ENCODE data around the gene PACS2. TPM values are rescaled to one million over a fixed set of nuclear protein-coding genes. Genes with fewer than 3 reads are reported as not detected.
A peak's percentile ranks its signal among the peaks of the same experiment; 100 is the strongest.
"Not testable (repeated sequence)": the region's sequence is repeated elsewhere in the genome, so short reads cannot be mapped to it uniquely, and the experiment has no call there.

The PACS2 gene
- total RNA-seq, 1 donor from 2014 or later, result 48.4 TPM

DNA sequence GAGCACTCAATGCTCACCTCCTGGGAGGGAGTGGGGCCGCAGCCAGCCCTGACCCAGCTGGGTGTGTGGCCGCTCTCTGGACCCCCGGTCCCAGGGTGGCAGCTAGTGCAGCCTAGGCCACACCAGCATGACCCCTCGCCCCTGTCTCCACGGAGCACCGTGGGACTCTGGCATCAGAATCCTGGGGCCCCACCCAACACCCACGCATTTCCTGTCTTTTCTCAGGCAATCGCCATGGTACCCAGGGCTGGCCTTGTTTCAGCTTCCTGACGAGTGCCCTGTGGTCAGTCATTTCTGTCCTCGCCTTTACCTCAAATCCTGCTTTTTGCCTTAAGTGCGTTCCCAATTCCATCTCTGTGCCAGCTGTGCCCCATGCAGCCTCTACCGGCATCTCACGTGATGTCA is 15.9 kb downstream of the PACS2 start:
- peak; percentile 65 to 76 for DNase-seq (ENCODE audit: low read depth in 2 of 2)

DNA sequence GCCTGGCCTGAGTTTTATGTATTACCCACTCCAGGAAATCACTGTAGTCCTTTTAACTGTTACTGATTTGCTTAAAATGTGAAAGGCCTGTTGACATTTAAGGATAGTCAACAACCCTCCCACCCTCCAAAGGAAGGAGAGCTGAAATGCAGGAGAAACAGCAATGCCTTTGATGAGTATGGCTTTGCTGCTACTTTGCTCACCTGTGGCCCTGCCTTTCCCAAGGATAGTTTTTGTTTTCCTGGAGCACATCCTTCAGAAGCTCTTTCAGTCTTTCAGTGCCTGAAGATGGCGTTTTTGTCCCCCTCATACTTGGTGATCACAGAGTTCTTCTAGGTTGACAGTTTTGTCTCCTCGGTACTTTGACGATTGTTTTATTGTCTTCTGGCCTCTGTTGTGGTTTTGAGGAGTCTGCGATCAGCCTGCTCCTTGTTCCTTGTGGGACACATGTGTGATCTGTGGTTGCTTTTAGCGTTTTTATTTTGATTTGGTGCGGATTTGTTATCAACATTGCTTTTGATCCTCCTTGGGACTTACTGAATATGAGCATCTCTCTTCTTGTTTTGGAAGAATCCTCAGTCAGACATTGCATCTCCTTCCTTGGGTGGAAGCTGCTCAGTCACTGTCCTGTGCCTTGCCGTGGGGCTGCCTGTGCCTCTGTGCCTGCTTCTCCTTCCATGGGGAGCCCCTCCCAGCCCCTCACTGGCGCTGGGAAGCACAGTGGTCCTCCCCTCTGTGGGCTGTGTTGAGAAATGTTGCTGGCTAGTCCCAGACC is 17.2 kb downstream of the PACS2 start:
- no peak for DNase-seq (ENCODE audit: low read depth in 2 of 2)

- no peak for DNase-seq (ENCODE audit: low read depth in 2 of 2)
Observed at GRCh38 chr14:105332350-105332874, 17.9 kb downstream of the PACS2 start.

- DNase-seq (ENCODE audit: low read depth in 2 of 2), result no peak
Observed at GRCh38 chr14:105333020-105333490, 18.5 kb downstream of the PACS2 start.

DNA sequence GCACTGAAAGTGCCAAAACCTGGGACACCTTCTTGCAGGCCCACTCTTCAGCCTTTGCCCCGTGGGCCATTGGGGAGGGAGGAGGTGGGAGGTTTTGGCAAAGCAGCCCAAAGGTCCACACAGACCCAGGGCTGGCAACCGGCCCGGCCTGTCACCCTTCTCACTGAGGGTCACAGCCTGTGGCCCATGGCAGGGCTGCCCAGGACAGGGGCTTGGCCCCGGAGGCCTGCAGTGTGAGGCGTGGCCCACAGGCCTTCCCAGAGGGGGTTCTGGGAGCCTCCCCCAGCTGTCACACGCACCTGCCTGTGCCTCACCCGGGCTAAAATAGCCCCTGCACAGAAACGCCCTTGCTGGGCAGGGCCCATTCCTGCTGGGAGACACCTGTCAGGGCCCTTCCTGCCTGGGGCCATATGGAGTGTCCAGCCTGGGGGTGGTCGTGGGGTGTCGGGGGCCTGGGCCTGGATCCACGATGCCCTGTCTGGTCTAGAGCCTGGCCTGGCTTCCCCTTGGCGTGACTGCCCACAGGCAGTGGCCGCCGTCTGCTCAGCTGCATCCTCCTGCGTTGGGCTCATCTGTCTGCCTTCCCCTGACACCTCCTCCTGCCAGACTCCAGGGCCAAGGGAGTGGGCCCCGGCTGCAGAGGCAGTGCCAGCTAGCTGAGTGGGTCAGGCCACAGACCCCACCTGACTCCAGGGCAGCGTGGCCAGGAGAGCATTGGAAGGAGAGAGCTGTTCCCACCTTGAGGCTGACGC is 19.2 kb downstream of the PACS2 start:
- no peak for DNase-seq (ENCODE audit: low read depth in 2 of 2)

GRCh38 chr14:105334383-105335230 is 20.1 kb downstream of the PACS2 start:
- no peak for DNase-seq (ENCODE audit: low read depth in 2 of 2)

- DNase-seq (ENCODE audit: low read depth in 2 of 2), result not testable (repeated sequence)
Observed at GRCh38 chr14:105335231-105335542, 20.6 kb downstream of the PACS2 start.

DNA sequence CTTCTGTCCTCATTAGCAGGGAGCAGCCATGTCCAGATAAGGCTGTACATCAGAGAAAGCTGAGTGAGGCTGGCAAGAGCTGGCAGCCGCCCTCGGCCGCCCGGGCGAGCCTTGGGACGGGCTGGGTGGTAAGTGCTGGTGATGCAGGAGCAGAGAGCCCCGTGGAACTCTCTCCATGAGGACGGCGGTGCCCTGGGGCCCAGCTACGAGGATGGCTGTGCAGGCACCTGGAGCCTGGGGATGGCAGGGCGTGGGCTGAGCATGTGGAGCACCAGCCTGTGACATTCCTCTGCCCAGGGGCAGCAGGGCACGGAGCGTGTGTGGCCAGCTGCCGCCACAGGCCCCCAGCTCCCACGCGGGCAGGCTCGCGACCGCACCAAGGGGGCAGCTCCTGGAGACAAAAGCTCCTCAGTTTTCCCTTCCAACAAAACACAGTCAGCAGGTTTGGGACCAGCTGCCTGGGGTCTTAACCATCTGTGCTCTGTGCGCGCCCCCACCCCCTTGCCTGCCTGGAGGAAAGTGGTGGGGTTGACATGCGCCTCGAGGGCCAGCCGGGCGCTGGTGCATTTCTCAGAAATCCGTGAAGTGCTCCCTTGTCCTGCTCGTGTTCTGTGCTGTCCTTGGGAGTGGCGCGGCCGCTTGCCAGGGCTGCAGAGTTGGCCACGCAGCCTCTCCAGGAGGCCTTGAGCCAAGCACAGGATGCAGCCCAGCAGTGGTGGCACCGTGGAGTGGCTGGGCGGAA is 21.4 kb downstream of the PACS2 start:
- no peak for DNase-seq (ENCODE audit: low read depth in 2 of 2)

DNA sequence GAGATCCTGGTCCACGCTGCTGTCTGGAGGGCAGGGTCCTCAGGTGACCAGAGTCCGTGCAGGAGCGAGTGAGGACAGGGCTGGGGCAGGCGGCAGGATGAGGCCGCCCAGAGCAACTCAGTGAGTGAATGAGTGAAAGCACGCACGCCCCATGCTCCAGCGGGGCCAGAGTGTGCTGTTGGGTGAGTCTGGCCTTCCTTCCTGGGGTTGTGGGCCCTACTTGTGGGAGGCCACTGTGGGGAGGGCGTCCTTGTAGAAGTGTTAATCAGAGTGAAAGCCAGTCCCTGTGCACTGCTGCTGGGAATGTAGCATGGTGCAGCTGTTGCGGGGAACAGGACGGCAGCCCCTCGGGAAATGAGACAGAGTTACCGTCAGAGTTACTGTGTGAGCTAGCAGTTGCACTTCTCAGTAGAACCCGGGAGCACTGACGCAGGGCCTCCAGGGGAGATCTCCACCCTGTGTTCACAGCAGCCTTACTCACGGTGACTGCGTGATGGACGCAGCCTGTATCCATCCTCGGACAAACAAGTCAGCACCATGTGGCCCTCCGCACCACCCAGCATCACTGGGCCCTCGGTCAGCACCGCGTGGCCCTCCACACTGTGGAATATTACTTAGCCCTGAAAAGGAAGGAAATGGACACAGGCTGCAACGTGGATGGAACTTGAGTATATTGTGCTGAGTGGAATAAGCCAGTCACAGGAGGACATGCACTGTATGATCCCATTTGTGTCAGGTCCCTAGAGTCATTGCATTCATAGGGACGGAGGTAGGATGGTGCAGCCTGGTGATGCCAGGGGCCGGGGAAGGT is 22.1 kb downstream of the PACS2 start:
- no peak for DNase-seq (ENCODE audit: low read depth in 2 of 2)

DNA sequence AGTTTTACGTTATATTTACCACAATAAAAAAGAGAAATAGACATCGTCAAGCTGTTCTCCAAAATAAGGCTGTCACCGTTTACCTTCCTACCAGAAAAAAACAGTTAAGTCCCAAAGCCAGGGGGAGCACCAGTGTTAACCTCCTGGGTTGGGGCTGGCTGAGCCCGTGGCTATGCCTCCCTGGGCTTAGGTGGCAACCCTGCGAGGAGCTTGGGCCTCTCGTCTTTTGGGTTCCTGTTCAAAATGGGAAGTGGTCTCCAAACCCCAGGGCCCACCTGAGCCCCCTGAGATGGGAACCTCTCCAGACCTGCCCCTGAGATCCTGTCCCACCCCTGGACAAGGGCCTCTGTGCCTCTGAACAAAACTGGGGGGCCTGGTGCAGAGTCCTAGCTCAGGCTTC is 22.9 kb downstream of the PACS2 start:
- DNase-seq (ENCODE audit: low read depth in 2 of 2), result no peak

DNA sequence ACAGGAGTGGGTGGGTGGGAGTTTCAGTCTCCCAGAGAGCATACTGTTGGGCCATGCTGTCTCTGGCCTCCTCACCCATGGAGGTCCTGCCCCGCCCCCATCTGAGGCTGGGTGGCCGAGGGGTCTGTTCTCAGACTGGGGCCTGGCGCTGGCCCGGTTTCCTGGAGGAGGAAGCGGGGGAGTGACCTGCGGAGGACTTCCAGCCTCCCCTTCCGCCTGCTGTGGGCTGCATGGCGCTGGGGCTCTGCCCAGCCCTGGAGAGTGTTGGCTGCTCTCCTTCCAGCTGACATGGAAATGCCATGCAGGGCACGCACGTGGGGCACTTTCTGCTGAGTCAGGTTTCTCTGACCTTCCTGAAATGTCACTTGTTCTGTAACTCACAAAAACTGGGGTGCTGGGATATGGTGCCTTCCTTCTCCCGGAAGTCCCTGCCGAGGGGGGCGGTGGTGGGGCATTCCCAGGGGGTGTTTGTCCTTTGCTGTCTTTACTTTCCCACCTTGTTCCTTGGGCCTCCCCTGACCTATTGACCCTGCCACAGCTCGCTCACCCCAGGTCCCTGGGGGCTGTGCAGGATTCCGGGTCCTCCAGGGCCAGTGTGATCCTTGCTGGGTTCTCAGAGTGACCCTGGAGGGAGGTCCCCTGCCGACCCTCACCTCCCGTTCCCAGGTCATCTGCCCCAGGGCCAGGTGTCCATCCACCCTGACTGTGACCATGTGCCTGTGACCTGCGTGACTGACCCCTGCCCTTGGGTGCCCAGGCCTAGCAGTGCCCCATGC is 23.6 kb downstream of the PACS2 start:
- peak; percentile 29 to 61 for DNase-seq (ENCODE audit: low read depth in 2 of 2)

GRCh38 chr14:105340821-105341733 is 26.5 kb downstream of the PACS2 start:
- peak; percentile 20 to 39 for DNase-seq (ENCODE audit: low read depth in 2 of 2)

DNA sequence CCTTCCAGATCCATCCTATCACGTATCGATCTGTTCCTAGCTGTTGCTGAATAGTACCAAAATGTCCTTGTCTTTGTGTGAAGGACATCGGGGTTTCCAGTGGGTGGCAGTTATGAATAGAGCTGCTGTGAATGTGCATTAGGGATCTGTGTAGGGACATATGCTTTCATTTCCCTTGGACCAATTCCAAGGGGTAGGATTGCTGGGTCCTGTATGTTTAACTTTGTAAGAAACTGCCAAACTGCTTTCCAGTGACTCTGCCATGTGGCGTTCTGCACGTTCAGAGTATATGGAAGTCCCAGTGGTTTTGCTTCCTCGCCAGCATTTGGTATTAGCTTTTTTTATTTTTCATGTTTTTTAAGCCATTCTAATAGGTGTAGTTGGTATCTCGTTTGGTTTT is 28.6 kb downstream of the PACS2 start:
- peak in 1 of 2 donors; percentile 52 for DNase-seq (ENCODE audit: low read depth in 2 of 2)

- DNase-seq (ENCODE audit: low read depth in 2 of 2), result peak in 1 of 2 donors; percentile 27
Observed at GRCh38 chr14:105346200-105346533, 31.6 kb downstream of the PACS2 start.

DNA sequence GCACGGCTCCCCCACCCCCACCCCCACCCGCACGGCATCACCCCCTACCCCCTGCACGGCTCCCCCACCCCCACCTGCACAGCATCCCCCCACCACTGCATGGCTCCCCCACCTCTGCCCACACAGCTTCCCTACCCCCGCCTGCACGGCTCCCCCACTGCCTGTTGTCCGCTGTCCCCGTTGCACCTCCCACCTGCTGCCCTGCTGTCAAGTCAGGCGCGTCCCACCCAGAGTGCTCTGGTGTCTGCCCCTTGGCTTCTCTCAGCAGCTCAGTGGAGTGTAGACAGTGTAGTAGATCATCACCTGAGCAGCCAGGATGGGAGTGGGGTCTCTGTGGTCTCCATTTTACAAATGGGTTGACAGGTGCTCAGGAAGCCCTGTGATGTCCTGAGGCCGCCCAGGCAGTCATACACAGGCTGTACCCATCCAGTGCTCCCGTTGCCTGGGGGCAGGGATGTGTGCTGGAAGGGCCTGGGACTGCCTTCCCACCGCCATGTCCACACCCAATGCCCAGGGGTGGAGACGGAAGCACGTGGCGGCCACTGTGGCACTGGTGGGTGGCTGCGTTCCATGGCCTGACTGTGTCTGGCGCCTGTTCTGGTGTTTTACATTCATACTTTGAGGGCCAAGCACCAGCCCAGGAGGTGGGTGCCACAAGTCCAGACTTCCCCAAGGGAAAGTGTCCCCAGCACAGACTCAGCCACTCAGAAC is 32.5 kb downstream of the PACS2 start:
- DNase-seq (ENCODE audit: low read depth in 2 of 2), result no peak

DNA sequence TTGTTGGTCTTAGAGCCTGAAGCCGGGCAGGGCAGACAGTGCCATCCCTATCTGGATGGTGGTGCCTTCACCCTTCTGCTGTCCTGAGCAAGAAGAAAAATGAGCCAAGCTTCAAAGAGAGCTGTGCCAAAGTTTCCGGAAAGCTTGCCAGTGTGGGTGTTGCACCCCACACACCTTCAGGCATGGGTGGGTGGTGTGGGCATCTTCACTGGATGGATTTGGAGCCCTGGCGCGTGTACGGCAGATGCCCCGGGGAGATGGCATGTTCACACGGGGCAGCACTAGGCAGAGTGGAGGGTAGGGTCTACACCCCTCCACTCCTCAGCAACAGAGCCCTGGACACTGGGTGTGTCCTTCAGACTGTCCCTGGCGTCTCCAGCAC is 33.0 kb downstream of the PACS2 start:
- no peak for DNase-seq (ENCODE audit: low read depth in 2 of 2)

DNA sequence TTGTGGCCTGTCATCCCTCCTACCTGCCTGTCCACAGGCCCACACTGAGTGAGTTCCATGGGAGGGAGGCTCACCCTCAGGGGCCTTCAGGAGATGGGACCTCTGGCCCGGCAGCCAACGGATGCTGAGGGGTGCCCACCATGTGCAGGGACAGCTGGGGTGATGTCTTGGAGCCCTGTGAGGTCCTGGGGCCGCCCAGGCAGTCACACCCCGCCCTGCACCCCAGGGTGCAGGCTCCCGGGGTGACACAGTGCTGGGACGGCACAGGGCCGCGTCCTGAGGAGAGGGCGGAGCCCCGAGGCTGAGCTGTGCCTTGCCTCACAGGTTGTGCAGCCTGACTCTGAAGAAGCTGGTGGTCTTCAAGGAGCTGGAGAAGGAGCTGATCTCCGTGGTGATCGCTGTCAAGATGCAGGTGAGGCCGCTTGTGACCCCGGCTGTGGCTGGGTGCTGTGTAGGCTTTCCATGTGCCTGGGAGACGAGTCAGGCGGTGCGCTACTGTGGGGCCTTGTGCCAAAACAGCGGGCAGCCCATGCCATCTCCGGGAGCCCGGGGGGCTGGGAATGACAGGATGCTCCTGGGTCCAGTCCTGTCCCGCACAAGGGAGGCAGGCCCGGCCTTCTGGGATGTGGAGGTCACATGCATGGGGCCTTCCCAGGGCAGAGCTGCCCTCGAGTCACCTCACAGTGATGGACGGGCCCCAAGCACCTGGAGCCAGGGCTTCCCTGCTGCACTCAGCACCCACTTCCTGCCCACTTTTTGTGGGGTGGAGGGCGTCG is 33.8 kb downstream of the PACS2 start:
- DNase-seq (ENCODE audit: low read depth in 2 of 2), result no peak

Data from lung microvascular endothelial cell (primary cell).